Measurements from ENCODE around the gene GAPDHS.

Gene GAPDHS

GRCh38 chr19:35500611-35501010, 32.6 kb upstream of the GAPDHS start:
- Histone ChIP-seq H2AFZ (peak overlapping the region; percentile 7), H3K36me3 (ENCODE audit: control insufficient read depth, insufficient read depth, low read length) (no peaks in the 10 kb centered on the region), H3K27ac (peak overlapping the region; percentile 43), H3K4me3 (ENCODE audit: low read depth, low read length) (peak overlapping the region; percentile 35), H3K4me2 (ENCODE audit: low read length) (peak overlapping the region; percentile 60), H3K4me1 (peaks cover 30% of the 10 kb centered on the region), H3K27me3 (ENCODE audit: control insufficient read depth, insufficient read depth, low read length) (no peaks in the 10 kb centered on the region), H3K9ac (no peak overlapping the region), H3K9me3 (ENCODE audit: control insufficient read depth, low read length) (no peaks in the 10 kb centered on the region), H3K79me2 (no peaks in the 10 kb centered on the region)
- no peak for TF ChIP-seq CTCF (IDR thresholded peaks at IDR 0.05)

GRCh38 chr19:35501684-35502083, 31.6 kb upstream of the GAPDHS start:
- no peaks in the 10 kb centered on the region for H3K27me3 ChIP-seq (ENCODE audit: control insufficient read depth, insufficient read depth, low read length)
- no peak overlapping the region for H3K4me2 ChIP-seq (ENCODE audit: low read length)
- H3K9me3 ChIP-seq (ENCODE audit: control insufficient read depth, low read length), result no peaks in the 10 kb centered on the region
- no peak overlapping the region for H2AFZ ChIP-seq
- peaks cover 30% of the 10 kb centered on the region for H3K4me1 ChIP-seq
- no peak overlapping the region for H3K4me3 ChIP-seq (ENCODE audit: low read depth, low read length)
- H3K9ac ChIP-seq, result no peak overlapping the region
- H3K36me3 ChIP-seq (ENCODE audit: control insufficient read depth, insufficient read depth, low read length), result no peaks in the 10 kb centered on the region
- no peak for TF ChIP-seq CTCF (IDR thresholded peaks at IDR 0.05)
- H3K79me2 ChIP-seq, result no peaks in the 10 kb centered on the region
- H3K27ac ChIP-seq, result no peak overlapping the region

- Histone ChIP-seq H3K36me3 (ENCODE audit: control insufficient read depth, insufficient read depth, low read length) (no peaks in the 10 kb centered on the region), H3K4me2 (ENCODE audit: low read length) (no peak overlapping the region), H3K27ac (no peak overlapping the region), H3K4me1 (peaks cover 30% of the 10 kb centered on the region), H3K9ac (no peak overlapping the region), H3K27me3 (ENCODE audit: control insufficient read depth, insufficient read depth, low read length) (no peaks in the 10 kb centered on the region), H3K79me2 (no peaks in the 10 kb centered on the region), H3K9me3 (ENCODE audit: control insufficient read depth, low read length) (no peaks in the 10 kb centered on the region), H2AFZ (no peak overlapping the region), H3K4me3 (ENCODE audit: low read depth, low read length) (no peak overlapping the region)
- TF ChIP-seq CTCF (IDR thresholded peaks at IDR 0.05), result no peak
Measured at GRCh38 chr19:35502751-35503150, 30.5 kb upstream of the GAPDHS start.

GRCh38 chr19:35506011-35506410, 27.2 kb upstream of the GAPDHS start:
- no peak for TF ChIP-seq CTCF (IDR thresholded peaks at IDR 0.05)
- Histone ChIP-seq H3K4me1 (peaks cover 15% of the 10 kb centered on the region), H3K27ac (no peak overlapping the region), H2AFZ (no peak overlapping the region), H3K36me3 (ENCODE audit: control insufficient read depth, insufficient read depth, low read length) (no peaks in the 10 kb centered on the region), H3K9ac (no peak overlapping the region), H3K79me2 (no peaks in the 10 kb centered on the region), H3K9me3 (ENCODE audit: control insufficient read depth, low read length) (no peaks in the 10 kb centered on the region), H3K4me2 (ENCODE audit: low read length) (no peak overlapping the region), H3K4me3 (ENCODE audit: low read depth, low read length) (no peak overlapping the region), H3K27me3 (ENCODE audit: control insufficient read depth, insufficient read depth, low read length) (no peaks in the 10 kb centered on the region)

- no peak for TF ChIP-seq CTCF (IDR thresholded peaks at IDR 0.05)
- H3K79me2 ChIP-seq, result no peaks in the 10 kb centered on the region
- no peak overlapping the region for H3K9ac ChIP-seq
- H3K4me3 ChIP-seq (ENCODE audit: low read depth, low read length), result no peak overlapping the region
- no peak overlapping the region for H3K4me2 ChIP-seq (ENCODE audit: low read length)
- H3K9me3 ChIP-seq (ENCODE audit: control insufficient read depth, low read length), result no peaks in the 10 kb centered on the region
- no peaks in the 10 kb centered on the region for H3K27me3 ChIP-seq (ENCODE audit: control insufficient read depth, insufficient read depth, low read length)
- H3K36me3 ChIP-seq (ENCODE audit: control insufficient read depth, insufficient read depth, low read length), result no peaks in the 10 kb centered on the region
- peaks cover 5% of the 10 kb centered on the region for H3K4me1 ChIP-seq
- no peak overlapping the region for H2AFZ ChIP-seq
- H3K27ac ChIP-seq, result no peak overlapping the region
Measured at GRCh38 chr19:35507561-35507960, 25.7 kb upstream of the GAPDHS start.
